Stimulated activated CD4-positive, alpha-beta T cell treated with anti-CD3 and anti-CD28 coated beads, TNF-alpha, amount 100 ng/mL, for 24 hours (primary cell): ENCODE measurements around the gene ZNF92.
"Not testable (repeated sequence)": the region's sequence is repeated elsewhere in the genome, so short reads cannot be mapped to it uniquely, and the experiment has no call there.

ENCODE experiments used
- DNase-seq, 3 experiments: peaks; one replicate each; pipeline ENCODE4 v3.0.0-alpha.2; 2020; ENCODE audit warnings: low read depth in 3 of 3

Gene ZNF92

GRCh38 chr7:65373608-65374351 lies at the start of gene ZNF92:
ZNF92 (plus strand) TSS chr7:65373855; CDS start chr7:65373998, 143 bp downstream.
- DNase-seq = peak; percentile 92 to 96 (median 93)

- DNase-seq = no peak
Observed at GRCh38 chr7:65325793-65326432, 47.7 kb upstream of the ZNF92 start.

GRCh38 chr7:65338346-65338745 lies 35.3 kb upstream of the ZNF92 start:
- no peak for DNase-seq

- DNase-seq = no peak
Observed at GRCh38 chr7:65339257-65339656, 34.4 kb upstream of the ZNF92 start.

DNA sequence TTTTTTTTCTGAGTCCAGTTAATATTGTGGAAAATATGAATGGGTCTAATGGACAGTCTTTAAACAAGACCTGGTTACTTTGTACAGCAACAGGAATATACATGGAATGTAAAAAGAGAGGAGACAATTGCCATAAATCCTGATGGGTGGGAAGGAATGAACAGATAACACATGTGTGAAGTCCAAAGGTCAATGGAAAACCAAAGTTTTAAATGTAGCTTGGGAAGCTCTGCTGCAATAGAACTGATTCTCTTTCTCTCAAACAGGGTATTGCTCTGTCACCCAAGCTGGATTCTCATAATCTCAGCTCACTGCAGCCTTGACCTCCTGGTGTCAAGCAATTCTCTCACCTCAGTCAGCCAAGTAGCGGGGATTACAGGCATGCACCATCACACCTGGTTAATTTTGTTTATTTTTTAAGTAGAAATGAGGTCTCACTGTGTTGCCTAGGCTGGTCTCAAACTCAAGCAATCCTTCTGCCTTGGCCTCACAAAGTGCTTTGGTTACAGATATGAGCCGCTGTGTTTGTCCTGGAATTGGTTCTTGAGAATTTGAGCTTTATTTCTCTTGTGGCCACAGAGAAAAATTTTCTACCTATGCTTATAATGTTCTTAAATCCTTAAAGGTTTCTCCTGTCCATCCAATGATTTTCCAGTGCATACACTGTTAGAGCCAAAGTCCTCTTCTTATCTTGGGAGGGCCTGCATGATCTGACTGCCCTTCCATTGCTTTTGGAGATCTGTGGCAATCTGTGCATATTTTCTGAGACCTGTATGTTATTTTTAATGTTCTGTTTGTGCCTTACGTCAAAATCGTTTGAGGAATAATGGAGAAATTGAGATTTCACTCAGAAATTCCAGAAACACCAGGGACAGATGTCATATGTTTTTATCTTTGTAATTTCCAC lies 30.7 kb upstream of the ZNF92 start:
- no peak for DNase-seq

DNA sequence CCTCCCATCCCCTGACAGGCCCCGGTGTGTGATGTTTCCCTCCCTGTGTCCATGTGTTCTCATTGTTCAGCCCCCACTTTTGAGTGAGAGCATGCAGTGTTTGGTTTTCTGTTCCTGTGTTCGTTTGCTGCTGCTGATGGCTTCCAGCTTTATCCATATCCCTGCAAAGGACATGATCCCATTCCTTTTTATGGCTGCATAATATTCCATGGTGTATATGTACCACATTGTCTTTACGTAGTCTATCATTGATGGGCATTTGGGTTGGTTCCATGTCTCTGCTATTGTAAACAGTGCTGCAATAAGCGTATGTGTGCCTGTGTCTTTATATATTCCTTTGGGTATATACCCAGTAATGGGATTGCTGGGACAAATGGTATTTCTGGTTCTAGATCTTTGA lies 29.1 kb upstream of the ZNF92 start:
- DNase-seq = not testable (repeated sequence)

- no peak for DNase-seq
Observed at GRCh38 chr7:65354263-65354662, 19.4 kb upstream of the ZNF92 start.

DNA sequence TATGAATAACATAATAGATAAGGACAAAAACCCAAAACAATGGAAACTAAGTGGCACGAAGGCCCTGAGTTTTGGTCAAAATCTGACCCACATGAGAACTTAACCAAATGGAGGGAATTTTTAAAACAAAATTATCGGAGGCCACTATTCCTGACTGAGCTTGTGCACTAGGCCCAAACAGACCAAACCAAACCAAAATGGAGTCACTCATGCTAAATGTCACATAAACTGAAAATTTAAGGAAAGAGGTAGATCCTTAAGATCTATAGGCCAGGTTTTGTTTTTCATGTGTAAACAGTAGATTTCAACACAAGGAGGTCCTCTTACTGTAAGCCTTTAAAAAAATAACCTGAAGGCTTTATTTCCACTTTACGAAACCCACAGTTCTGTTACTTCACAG lies 3.8 kb upstream of the ZNF92 start:
- no peak for DNase-seq

DNA sequence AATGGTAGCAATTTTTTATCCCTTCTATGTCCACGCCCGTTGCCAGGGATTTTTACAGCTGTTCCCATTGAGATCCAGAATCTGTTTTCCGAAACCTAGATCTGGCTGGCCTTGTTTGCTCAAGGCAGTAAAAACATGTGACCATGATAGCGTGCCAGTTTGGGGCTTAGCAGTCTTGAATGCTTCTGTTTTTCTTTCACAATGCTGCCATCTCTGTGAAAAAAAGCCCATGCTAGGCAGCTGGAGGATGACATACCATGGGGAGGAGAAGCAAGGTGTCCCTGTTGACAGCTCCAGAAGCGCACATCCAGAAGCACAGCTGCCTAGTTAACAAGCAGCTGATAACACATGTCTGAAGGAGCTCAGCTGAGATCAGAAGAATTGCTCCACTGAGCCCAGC lies 2.2 kb upstream of the ZNF92 start:
- no peak for DNase-seq

DNA sequence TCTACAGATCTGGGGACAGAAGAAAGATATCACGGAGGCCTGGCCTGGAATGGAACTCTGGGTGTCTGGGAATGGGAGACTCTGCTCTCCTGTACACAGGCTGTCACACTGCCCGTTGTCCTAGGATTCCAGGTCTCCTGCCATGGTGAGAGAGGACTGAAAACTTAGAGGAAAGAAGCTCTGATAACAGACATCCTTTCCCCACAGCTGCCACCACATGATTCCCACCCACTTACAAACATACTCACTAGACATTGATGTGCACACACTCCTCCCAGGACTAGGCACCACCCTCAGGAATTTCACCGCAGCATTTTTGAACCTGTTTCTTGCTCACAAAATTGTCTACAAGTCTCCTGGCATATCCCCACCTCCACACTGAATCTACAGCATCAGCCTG lies 5.7 kb downstream of the ZNF92 start:
- no peak for DNase-seq

DNA sequence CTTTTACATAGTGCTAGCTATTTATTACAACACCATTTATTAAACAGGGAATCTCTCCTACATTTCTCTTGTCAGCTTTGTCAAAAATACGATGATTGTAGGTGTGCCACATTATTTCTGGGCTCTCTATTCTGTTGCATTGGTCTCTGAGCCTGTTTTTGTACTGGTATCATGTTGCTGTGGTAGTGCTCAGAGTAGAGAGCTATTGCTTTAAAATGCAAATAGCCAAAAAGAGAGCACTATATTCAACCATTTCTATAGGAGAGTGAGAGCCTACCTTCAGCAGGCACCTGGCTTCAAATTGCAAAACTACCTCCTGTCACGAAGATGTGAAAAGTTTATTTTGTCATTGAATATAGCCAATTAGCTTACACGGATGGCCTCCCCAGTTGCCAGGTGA lies 8.1 kb downstream of the ZNF92 start:
- DNase-seq = no peak

DNA sequence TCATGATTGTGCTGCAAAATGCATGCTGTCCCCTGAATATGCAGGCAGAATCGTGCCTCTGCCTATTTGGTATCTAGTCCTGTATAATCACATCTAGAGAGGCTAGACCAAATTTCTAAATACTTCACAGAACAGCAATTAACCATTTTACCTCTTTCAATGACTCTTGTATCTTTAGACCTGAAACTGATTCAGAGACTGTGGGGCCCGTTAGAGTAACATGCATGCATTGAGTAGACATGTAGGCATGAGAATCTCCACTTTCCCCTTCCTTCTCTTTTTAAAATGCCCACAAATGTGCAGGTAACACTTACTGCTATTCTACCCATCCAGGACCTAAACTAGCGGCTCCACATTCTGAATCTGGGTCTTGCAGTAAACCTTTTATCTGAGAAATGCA lies 8.8 kb downstream of the ZNF92 start:
- no peak for DNase-seq

DNA sequence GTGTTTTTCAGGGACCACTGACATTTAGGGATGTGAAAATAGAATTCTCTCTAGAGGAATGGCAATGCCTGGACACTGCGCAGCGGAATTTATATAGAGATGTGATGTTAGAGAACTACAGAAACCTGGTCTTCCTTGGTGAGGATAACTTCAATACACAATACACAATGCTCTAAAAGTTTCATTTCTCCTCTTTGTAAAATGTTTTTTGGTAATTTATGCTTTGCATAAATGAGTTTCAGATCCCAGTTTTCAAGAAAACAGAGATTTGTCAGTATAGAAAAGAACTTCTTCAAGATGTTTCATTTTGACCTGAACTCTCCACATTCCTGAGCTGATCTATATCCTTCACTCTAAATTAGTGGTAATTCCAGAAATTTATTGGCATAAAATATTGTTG lies 14.2 kb downstream of the ZNF92 start:
- no peak for DNase-seq

DNA sequence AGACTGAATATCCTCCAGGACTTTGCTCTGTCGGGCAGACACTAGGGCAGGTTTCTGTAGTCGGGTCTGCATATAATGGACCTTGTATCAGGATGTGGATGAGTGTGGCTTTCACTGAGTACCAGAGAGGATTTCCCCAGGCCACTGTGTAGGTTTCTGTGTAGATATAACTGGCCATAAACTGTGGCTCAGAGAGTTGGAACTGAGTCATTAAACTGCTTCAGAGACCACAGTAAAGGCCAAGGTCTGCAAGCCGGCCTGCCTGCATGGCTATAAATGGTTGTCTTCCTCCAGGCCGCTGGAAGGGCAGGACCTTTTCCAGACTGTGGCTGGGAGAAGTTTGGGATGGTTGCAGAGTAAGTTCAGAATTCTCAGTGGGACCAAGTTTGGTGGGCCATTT lies 16.9 kb downstream of the ZNF92 start:
- DNase-seq = no peak

GRCh38 chr7:65397730-65398142 lies 24.1 kb downstream of the ZNF92 start:
- DNase-seq = no peak

GRCh38 chr7:65398671-65399070 lies 25.0 kb downstream of the ZNF92 start:
- not testable (repeated sequence) for DNase-seq

GRCh38 chr7:65399101-65399500 lies 25.4 kb downstream of the ZNF92 start:
- not testable (repeated sequence) for DNase-seq

GRCh38 chr7:65404020-65404419 lies 30.4 kb downstream of the ZNF92 start:
- DNase-seq = no peak

DNA sequence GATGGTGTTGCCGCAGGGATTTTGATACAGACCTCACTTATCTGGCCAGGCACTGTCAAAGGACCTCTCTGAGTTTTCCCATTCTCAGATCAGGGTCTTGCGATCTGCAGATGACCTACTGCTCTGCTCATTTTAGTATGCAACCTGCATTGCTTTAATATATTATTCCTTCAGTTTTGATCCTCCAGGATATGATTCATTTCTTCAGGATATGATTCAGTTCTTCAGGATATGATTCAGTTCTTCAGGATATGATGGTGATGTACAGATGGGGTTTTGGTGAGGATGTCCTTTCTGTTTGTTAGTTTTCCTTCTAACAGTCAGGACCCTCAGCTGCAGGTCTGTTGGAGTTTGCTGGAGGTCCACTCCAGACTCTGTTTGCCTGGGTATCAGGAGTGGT lies 33.1 kb downstream of the ZNF92 start:
- DNase-seq = not testable (repeated sequence)

DNA sequence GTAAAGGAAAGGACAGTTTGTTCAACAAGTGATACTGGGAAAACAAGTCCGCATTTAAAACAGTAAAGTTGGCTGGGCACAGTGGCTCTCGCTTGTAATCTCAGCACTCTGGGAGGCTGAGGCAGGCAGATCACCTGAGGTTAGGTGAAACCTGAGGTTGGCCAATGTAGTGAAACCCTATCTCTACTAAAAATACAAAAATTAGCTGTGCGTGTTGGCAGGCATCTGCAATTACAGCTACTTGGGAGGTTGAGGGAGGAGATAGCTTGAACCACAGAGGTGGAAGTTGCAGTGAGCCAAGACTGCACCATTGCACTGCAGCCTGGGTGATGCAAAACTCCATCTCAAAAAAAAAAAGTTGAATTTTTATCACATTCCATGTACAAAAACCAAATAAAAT lies 35.7 kb downstream of the ZNF92 start:
- DNase-seq = no peak

DNA sequence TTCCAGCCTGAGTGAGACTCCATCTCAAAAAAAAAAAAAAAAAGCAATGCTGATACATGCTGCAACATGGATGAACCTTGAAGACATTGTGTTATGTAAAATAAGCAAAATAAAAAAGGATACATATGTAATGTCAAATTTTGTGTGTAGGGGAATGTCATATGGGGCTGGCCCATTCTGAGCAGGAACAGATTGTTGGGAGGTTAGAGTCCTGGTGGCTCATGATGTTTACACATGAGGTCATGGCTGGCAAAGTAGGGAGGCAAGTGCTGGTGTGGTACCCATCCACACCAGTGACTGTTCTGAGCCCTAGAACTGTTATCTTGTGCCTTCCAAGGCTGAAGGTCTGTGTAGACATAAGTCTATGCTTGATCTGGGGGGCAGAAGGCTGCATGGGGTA lies 37.6 kb downstream of the ZNF92 start:
- DNase-seq = no peak

GRCh38 chr7:65422670-65423069 lies 49.0 kb downstream of the ZNF92 start:
- DNase-seq = no peak
